ENCODE data around the gene DOCK3.
"Not testable (repeated sequence)": the region's sequence is repeated elsewhere in the genome, so short reads cannot be mapped to it uniquely, and the experiment has no call there.

Gene DOCK3

GRCh38 chr3:51378065-51378464, 703.3 kb downstream of the DOCK3 start:
- DNase-seq = no peak

- DNase-seq = no peak
These were observed 704.0 kb downstream of the DOCK3 start for GRCh38 chr3:51378726-51379125.

- DNase-seq = no peak
These were observed 704.6 kb downstream of the DOCK3 start for GRCh38 chr3:51379301-51379700.

- DNase-seq = no peak
These were observed 705.2 kb downstream of the DOCK3 start for GRCh38 chr3:51379746-51380455.

GRCh38 chr3:51380601-51381332, 706.0 kb downstream of the DOCK3 start:
- no peak for DNase-seq

- DNase-seq = no peak
These were observed 706.6 kb downstream of the DOCK3 start for GRCh38 chr3:51381333-51381705.

GRCh38 chr3:51382076-51382745, 707.5 kb downstream of the DOCK3 start:
- no peak for DNase-seq

- DNase-seq = no peak
These were observed 708.3 kb downstream of the DOCK3 start for GRCh38 chr3:51382947-51383578.

- no peak for DNase-seq
These were observed 709.5 kb downstream of the DOCK3 start for GRCh38 chr3:51384055-51384725.

- peak; percentile 82 for DNase-seq
These were observed 710.2 kb downstream of the DOCK3 start, which contains the start of gene MANF for GRCh38 chr3:51384726-51385473. Gene MANF (plus strand): TSS chr3:51385291. CDS start chr3:51385343, 52 bp downstream.

GRCh38 chr3:51385621-51386091, 710.9 kb downstream of the DOCK3 start:
- no peak for DNase-seq

- no peak for DNase-seq
These were observed 711.6 kb downstream of the DOCK3 start for GRCh38 chr3:51386159-51386851.

- no peak for DNase-seq
These were observed 712.1 kb downstream of the DOCK3 start for GRCh38 chr3:51386852-51387229.

GRCh38 chr3:51387281-51387680, 712.6 kb downstream of the DOCK3 start:
- DNase-seq = not testable (repeated sequence)

- DNase-seq = no peak
These were observed 713.7 kb downstream of the DOCK3 start for GRCh38 chr3:51388286-51389029.

- DNase-seq = no peak
These were observed 714.9 kb downstream of the DOCK3 start for GRCh38 chr3:51389423-51390183.

- DNase-seq = no peak
These were observed 715.7 kb downstream of the DOCK3 start for GRCh38 chr3:51390246-51391074.

GRCh38 chr3:51391075-51391565, 716.4 kb downstream of the DOCK3 start, which contains the start of gene RBM15B:
Gene RBM15B (plus strand): TSS chr3:51391285. CDS start chr3:51391400, 115 bp downstream.
- peak; percentile 79 for DNase-seq

Measured in NCI-H774 (cell line).